Uterus (tissue), 4 donors: Measurements from ENCODE around the gene JARID2. TPM values are rescaled to one million over a fixed set of nuclear protein-coding genes. Genes with fewer than 3 reads are reported as not detected.

Experiments used
- DNase-seq, 2 donors: peaks; one replicate each; pipeline ENCODE4 v3.0.0-alpha.2; 2019 to 2020
- H3K27ac ChIP-seq, 2 donors: fragments of 200-600 bp; sonication (generic); 1 replicate in 1 of 2; 2 replicates in 1 of 2; pipeline ENCODE4 v1.5.1; 2016 to 2018
- H3K27me3 ChIP-seq, 2 donors: fragments of 200-600 bp; sonication (generic); one replicate each; pipeline ENCODE4 v1.5.1; 2018 to 2019; ENCODE audit warnings: control low read depth in 1 of 2
- H3K36me3 ChIP-seq, 2 donors: fragments of 200-600 bp; sonication (generic); one replicate each; pipeline ENCODE4 v1.5.1; 2019; ENCODE audit warnings: control low read depth in 1 of 2
- H3K4me1 ChIP-seq, 2 donors: fragments of 200-600 bp; sonication (generic); one replicate each; pipeline ENCODE4 v1.5.1; 2018 to 2019; ENCODE audit warnings: control low read depth in 1 of 2
- H3K4me3 ChIP-seq, 2 donors: fragments of 200-600 bp; sonication (generic); 1 replicate in 1 of 2; 2 replicates in 1 of 2; pipeline ENCODE4 v1.5.1; 2018 to 2019; ENCODE audit warnings: mild to moderate bottlenecking in 1 of 2
- H3K9me3 ChIP-seq, 2 donors: fragments of 200-600 bp; sonication (generic); one replicate each; pipeline ENCODE4 v1.5.1; 2019; ENCODE audit warnings: control low read depth in 1 of 2
- CTCF ChIP-seq, 4 experiments: fragments of 200-600 bp in 2 of 4; fragments of 450-650 bp in 2 of 4; sonication (generic) in 2 of 4; IDR thresholded peaks; one replicate each; pipeline ENCODE4 v1.5.1; 2016 to 2019; ENCODE audit warnings: antibody characterized with exemption in 4 of 4, mild to moderate bottlenecking in 2 of 4, moderate library complexity in 1 of 4
- POLR2A ChIP-seq, 2 donors: fragments of 450-650 bp; IDR thresholded peaks; one replicate each; pipeline ENCODE4 v1.6.1; 2016; ENCODE audit warnings: antibody characterized with exemption in 2 of 2, mild to moderate bottlenecking in 1 of 2, moderate library complexity in 1 of 2
- intact Hi-C: fragments of 100-400 bp; cut with DNase I; formaldehyde crosslinking; loops from one replicate; pipeline ENCODE4 v1.15.1; 2023; ENCODE audit warnings: low total_unique reads
- total RNA-seq, 4 donors: library from RNA; depleted of rRNA in 3 of 4; stranded (reverse); fragments of >200 nt in 3 of 4; gene quantifications; one replicate each; pipeline versions ENCODE4 v1.1.0 to v1.2.4, GENCODE V29; 2014 to 2023
- donor health status: DM: yes; HTN: yes; CAD: no.

JARID2 gene
- total RNA-seq, 4 donors from 2014 or later = 2.6 to 15.8 (median 8.0) TPM

DNA sequence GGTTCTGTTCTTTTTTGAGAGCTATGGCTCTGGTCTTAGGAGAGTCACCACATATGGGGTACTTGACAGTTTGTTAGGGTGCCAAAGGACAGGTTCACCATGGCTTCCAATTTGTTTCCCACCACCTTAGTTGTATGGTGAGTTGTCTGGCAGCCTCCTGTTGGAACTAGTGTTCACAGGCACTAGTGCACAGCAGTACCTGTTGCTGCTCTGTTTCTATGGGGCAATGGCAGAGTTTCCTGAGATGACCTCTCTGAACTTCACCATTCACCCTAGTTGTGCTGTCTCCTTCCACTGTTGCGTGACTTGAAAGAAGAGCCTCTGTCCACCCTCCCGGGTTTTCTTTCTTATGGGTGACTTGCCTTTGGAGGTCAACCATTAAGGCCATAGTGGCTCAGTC lies 129.1 kb downstream of the JARID2 start:
- intact Hi-C loops = no loop called here
- no peak for TF ChIP-seq CTCF (IDR thresholded peaks at IDR 0.05)
- no peak for TF ChIP-seq POLR2A (IDR thresholded peaks at IDR 0.05)
- H3K4me1 ChIP-seq = no peaks in the 10 kb centered on the region

GRCh38 chr6:15375638-15376290 lies 129.9 kb downstream of the JARID2 start:
- intact Hi-C loops = no loop called here
- Histone ChIP-seq H3K9me3 (no peaks in the 10 kb centered on the region), H3K27ac (no peak overlapping the region), H3K4me1 (no peaks in the 10 kb centered on the region), H3K4me3 (no peak overlapping the region), H3K27me3 (no peaks in the 10 kb centered on the region), H3K36me3 (no peaks in the 10 kb centered on the region)
- TF ChIP-seq POLR2A (IDR thresholded peaks at IDR 0.05) = no peak
- no peak for TF ChIP-seq CTCF (IDR thresholded peaks at IDR 0.05)
- no peak for DNase-seq

More for the DNA sequence above, 129.1 kb downstream of the JARID2 start:
- no peaks in the 10 kb centered on the region for H3K9me3 ChIP-seq
- H3K4me3 ChIP-seq = no peak overlapping the region
- H3K36me3 ChIP-seq = no peaks in the 10 kb centered on the region
- no peaks in the 10 kb centered on the region for H3K27me3 ChIP-seq
- H3K27ac ChIP-seq = no peak overlapping the region
- DNase-seq = no peak

DNA sequence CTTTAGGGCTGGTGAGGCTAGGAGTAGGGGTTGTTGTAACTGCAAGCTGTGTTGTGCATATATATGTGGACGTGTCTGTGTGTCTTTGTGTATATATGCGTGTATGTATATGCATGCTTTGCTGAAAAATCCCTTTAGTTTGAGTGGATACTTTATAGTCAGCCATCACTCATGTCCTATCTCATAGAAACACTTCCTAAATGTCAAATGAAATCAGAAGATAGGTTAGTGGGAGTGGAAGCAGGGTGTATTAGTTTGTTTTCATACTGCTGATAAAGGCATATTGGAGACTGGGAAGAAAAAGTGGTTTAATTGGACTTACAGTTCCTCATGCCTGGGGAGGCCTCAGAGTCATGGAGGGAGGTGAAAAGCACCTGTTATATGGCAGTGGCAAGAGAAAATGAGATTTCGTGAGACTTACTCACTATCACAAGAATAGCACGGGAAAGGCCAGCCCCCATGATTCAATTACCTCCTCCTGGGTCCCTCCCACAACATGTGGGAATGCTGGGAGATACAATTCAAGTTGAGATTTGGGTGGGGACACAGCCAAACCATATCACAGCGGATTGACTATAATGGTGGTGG lies 131.1 kb downstream of the JARID2 start:
- no peak for TF ChIP-seq POLR2A (IDR thresholded peaks at IDR 0.05)
- no peak for TF ChIP-seq CTCF (IDR thresholded peaks at IDR 0.05)
- H3K36me3 ChIP-seq = no peaks in the 10 kb centered on the region
- no peaks in the 10 kb centered on the region for H3K4me1 ChIP-seq
- no peak overlapping the region for H3K4me3 ChIP-seq
- no peak overlapping the region for H3K27ac ChIP-seq
- no peaks in the 10 kb centered on the region for H3K9me3 ChIP-seq
- intact Hi-C loops = no loop called here
- no peaks in the 10 kb centered on the region for H3K27me3 ChIP-seq
- DNase-seq = no peak

- TF ChIP-seq POLR2A (IDR thresholded peaks at IDR 0.05) = no peak
- no peak for TF ChIP-seq CTCF (IDR thresholded peaks at IDR 0.05)
- no peak overlapping the region for H3K4me3 ChIP-seq
- no peaks in the 10 kb centered on the region for H3K4me1 ChIP-seq
- H3K27me3 ChIP-seq = no peaks in the 10 kb centered on the region
- no peaks in the 10 kb centered on the region for H3K9me3 ChIP-seq
- no peak for DNase-seq
- H3K27ac ChIP-seq = no peak overlapping the region
- no peaks in the 10 kb centered on the region for H3K36me3 ChIP-seq
- intact Hi-C loops = no loop called here
These were observed 132.4 kb downstream of the JARID2 start for GRCh38 chr6:15378272-15378671.

DNA sequence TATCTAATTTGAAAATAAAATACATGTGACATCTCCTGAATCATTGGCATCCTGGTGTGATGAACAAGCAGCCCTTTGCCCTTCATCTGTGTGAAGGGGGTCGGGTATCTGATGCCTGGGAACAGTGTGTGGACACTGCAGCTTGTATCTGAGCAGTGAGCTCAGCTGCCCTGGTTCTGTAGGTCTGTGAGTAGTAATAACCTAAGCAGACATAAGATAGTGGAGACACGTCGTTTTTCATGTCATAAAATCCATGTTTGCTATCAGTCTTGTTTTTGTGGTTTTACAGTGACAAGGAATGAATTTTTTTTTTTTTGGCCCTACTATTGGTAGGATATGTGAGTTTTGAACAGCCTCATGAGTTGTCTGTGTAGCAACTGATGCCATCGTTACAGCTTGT lies 133.0 kb downstream of the JARID2 start:
- no peak overlapping the region for H3K4me3 ChIP-seq
- DNase-seq = no peak
- H3K9me3 ChIP-seq = no peaks in the 10 kb centered on the region
- no peaks in the 10 kb centered on the region for H3K36me3 ChIP-seq
- intact Hi-C loops = no loop called here
- TF ChIP-seq CTCF (IDR thresholded peaks at IDR 0.05) = no peak
- TF ChIP-seq POLR2A (IDR thresholded peaks at IDR 0.05) = no peak
- no peaks in the 10 kb centered on the region for H3K27me3 ChIP-seq
- no peaks in the 10 kb centered on the region for H3K4me1 ChIP-seq
- H3K27ac ChIP-seq = no peak overlapping the region
